Stimulated activated CD8-positive, alpha-beta memory T cell treated with anti-CD3 and anti-CD28 coated beads, Interleukin-12 subunit alpha, Interleukin-12 subunit beta, amount 100 ng/mL, for 1 hour (primary cell): ENCODE measurements around the gene ZNF18.

Source experiments
- DNase-seq: peaks from one replicate; pipeline ENCODE4 v3.0.0-alpha.2; 2020; ENCODE audit warnings: low read depth

ZNF18 gene

GRCh38 chr17:11997147-11997971, at the start of gene ZNF18:
ZNF18 (minus strand) TSS chr17:11997475; CDS start chr17:11992829, 4,646 bp downstream.
- peak; percentile 92 for DNase-seq

GRCh38 chr17:12046786-12047185, 49.5 kb upstream of the ZNF18 start:
- DNase-seq = no peak

GRCh38 chr17:12043702-12044101, 46.4 kb upstream of the ZNF18 start:
- no peak for DNase-seq

- DNase-seq = no peak
These were observed 44.0 kb upstream of the ZNF18 start for GRCh38 chr17:12041312-12041711.

GRCh38 chr17:12040478-12040877, 43.2 kb upstream of the ZNF18 start:
- DNase-seq = no peak

- DNase-seq = no peak
These were observed 40.7 kb upstream of the ZNF18 start for GRCh38 chr17:12037970-12038369.

- no peak for DNase-seq
These were observed 38.4 kb upstream of the ZNF18 start for GRCh38 chr17:12035673-12036072.

GRCh38 chr17:12034538-12034937, 37.3 kb upstream of the ZNF18 start:
- DNase-seq = no peak

GRCh38 chr17:12028611-12029010, 31.3 kb upstream of the ZNF18 start:
- no peak for DNase-seq

GRCh38 chr17:12027658-12028057, 30.4 kb upstream of the ZNF18 start:
- no peak for DNase-seq

GRCh38 chr17:12024327-12024726, 27.1 kb upstream of the ZNF18 start:
- no peak for DNase-seq

- no peak for DNase-seq
These were observed 25.0 kb upstream of the ZNF18 start for GRCh38 chr17:12022310-12022709.

- no peak for DNase-seq
These were observed 24.4 kb upstream of the ZNF18 start for GRCh38 chr17:12021623-12022140.

- DNase-seq = peak; percentile 93
These were observed 23.7 kb upstream of the ZNF18 start, which contains the start of gene MAP2K4 for GRCh38 chr17:12020642-12021622. MAP2K4 (plus strand) TSS chr17:12020877; CDS start chr17:12020887, 10 bp downstream.

- DNase-seq = no peak
These were observed 10.2 kb upstream of the ZNF18 start for GRCh38 chr17:12007466-12007865.

- no peak for DNase-seq
These were observed 2.4 kb upstream of the ZNF18 start for GRCh38 chr17:11999696-12000095.

- DNase-seq = no peak
These were observed 628 bp upstream of the ZNF18 start for GRCh38 chr17:11997972-11998233.

GRCh38 chr17:11996722-11997146, 541 bp downstream of the ZNF18 start:
- DNase-seq = peak; percentile 11

GRCh38 chr17:11991461-11991860, 5.8 kb downstream of the ZNF18 start:
- DNase-seq = no peak

GRCh38 chr17:11990363-11990983, 6.8 kb downstream of the ZNF18 start:
- no peak for DNase-seq

- DNase-seq = no peak
These were observed 10.3 kb downstream of the ZNF18 start for GRCh38 chr17:11986942-11987329.
